ENCODE results near the gene SMARCD3. TPM values are rescaled to one million over a fixed set of nuclear protein-coding genes. Genes with fewer than 3 reads are reported as not detected.

SMARCD3 gene
- total and polyA plus RNA-seq, 2 of the 13 experiments (the other 11 are each of a cell fraction or from before 2014, with no cell fraction given): 0.20 to 0.62 TPM

DNA sequence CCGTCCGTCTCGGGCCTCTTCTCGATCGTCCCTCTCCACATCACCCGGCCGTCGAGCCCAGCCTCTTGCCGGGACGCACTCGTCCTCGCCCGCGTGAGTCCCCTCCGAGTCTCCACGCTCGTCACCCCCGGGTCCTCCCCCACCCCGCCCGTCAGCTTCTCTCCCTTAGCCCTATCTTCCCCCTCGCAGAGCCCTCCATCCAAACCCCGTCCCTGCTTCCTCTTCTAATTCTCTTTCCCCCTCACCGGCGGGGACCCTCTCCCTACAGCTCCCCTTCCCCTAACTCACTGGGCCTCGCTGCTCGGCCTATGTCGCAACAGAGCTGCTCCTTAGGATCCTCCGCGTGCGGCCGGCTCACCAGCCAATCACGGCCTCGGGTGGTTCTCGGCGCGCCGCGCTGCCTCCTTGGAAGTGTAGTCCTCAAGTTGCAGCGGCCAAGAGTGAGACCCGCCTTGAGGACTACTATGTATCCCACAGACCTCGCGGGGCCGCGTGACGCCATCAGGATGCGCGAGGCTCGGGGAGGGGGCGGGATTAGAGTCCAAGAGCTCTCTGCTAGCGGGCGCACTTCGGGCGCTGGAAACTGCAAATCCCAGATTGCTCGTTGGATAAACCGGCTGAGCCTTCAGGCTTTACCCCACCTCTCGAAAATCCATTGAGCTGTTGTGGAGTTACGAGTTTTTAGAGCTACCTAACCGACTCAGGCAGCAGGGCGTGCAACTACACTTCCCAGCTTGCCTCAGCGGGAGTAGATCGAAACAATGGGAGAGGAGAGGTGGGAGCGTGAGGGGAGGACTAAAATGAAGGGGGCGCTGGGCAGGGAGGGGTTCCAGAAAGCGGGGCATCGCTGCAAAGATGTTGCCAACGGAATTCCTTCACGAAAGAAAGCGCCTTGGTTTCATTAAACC, 21.4 kb downstream of the SMARCD3 start, which contains the start of gene ABCF2 (continued):
- TF ChIP-seq E2F1 (CRISPR knock-in tag; IDR thresholded peaks at IDR 0.05): peak; percentile 63
- TF ChIP-seq TOPORS (CRISPR knock-in tag; IDR thresholded peaks at IDR 0.05): no peak
- TF ChIP-seq HCFC1 (IDR thresholded peaks at IDR 0.05; ENCODE audit: low read depth, low read length): peak; percentile 95
- no peak for TF ChIP-seq PAF1 (CRISPR knock-in tag; IDR thresholded peaks at IDR 0.05)
- no peak for TF ChIP-seq RELA (CRISPR knock-in tag; IDR thresholded peaks at IDR 0.05)
- TF ChIP-seq ZNF781 (CRISPR knock-in tag; IDR thresholded peaks at IDR 0.05; ENCODE audit: borderline replicate concordance, not compliant biosample characterization): peak; percentile 79
- peak; percentile 87 for TF ChIP-seq NFYC (CRISPR knock-in tag; IDR thresholded peaks at IDR 0.05)
- peak; percentile 70 for TF ChIP-seq XRCC5 (optimal IDR thresholded peaks at IDR 0.05; ENCODE audit: low read length)
- no peak for TF ChIP-seq PRDM4 (CRISPR knock-in tag; IDR thresholded peaks at IDR 0.05; ENCODE audit: borderline replicate concordance)
- TF ChIP-seq, protein P1, sequence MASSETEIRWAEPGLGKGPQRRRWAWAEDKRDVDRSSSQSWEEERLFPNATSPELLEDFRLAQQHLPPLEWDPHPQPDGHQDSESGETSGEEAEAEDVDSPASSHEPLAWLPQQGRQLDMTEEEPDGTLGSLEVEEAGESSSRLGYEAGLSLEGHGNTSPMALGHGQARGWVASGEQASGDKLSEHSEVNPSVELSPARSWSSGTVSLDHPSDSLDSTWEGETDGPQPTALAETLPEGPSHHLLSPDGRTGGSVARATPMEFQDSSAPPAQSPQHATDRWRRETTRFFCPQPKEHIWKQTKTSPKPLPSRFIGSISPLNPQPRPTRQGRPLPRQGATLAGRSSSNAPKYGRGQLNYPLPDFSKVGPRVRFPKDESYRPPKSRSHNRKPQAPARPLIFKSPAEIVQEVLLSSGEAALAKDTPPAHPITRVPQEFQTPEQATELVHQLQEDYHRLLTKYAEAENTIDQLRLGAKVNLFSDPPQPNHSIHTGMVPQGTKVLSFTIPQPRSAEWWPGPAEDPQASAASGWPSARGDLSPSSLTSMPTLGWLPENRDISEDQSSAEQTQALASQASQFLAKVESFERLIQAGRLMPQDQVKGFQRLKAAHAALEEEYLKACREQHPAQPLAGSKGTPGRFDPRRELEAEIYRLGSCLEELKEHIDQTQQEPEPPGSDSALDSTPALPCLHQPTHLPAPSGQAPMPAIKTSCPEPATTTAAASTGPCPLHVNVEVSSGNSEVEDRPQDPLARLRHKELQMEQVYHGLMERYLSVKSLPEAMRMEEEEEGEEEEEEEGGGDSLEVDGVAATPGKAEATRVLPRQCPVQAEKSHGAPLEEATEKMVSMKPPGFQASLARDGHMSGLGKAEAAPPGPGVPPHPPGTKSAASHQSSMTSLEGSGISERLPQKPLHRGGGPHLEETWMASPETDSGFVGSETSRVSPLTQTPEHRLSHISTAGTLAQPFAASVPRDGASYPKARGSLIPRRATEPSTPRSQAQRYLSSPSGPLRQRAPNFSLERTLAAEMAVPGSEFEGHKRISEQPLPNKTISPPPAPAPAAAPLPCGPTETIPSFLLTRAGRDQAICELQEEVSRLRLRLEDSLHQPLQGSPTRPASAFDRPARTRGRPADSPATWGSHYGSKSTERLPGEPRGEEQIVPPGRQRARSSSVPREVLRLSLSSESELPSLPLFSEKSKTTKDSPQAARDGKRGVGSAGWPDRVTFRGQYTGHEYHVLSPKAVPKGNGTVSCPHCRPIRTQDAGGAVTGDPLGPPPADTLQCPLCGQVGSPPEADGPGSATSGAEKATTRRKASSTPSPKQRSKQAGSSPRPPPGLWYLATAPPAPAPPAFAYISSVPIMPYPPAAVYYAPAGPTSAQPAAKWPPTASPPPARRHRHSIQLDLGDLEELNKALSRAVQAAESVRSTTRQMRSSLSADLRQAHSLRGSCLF (CRISPR knock-in tag; IDR thresholded peaks at IDR 0.05; ENCODE audit: borderline replicate concordance): no peak
- TF ChIP-seq SRSF1 (optimal IDR thresholded peaks at IDR 0.05; ENCODE audit: low read depth, low read length): peak; percentile 33
- TF ChIP-seq ZNF253 (CRISPR knock-in tag; IDR thresholded peaks at IDR 0.05; ENCODE audit: borderline replicate concordance): no peak
- TF ChIP-seq YEATS4 (CRISPR knock-in tag; IDR thresholded peaks at IDR 0.05; ENCODE audit: borderline replicate concordance): peak; percentile 71; the same call in 1 of the 2 replicates
- TF ChIP-seq NCOR1 (IDR thresholded peaks at IDR 0.05; ENCODE audit: borderline replicate concordance, low read length): peak; percentile 64; the same call in 1 of the 2 replicates
- TF ChIP-seq PRMT3 (CRISPR knock-in tag; IDR thresholded peaks at IDR 0.05; ENCODE audit: borderline replicate concordance, low read depth): no peak
- TF ChIP-seq, protein P2, sequence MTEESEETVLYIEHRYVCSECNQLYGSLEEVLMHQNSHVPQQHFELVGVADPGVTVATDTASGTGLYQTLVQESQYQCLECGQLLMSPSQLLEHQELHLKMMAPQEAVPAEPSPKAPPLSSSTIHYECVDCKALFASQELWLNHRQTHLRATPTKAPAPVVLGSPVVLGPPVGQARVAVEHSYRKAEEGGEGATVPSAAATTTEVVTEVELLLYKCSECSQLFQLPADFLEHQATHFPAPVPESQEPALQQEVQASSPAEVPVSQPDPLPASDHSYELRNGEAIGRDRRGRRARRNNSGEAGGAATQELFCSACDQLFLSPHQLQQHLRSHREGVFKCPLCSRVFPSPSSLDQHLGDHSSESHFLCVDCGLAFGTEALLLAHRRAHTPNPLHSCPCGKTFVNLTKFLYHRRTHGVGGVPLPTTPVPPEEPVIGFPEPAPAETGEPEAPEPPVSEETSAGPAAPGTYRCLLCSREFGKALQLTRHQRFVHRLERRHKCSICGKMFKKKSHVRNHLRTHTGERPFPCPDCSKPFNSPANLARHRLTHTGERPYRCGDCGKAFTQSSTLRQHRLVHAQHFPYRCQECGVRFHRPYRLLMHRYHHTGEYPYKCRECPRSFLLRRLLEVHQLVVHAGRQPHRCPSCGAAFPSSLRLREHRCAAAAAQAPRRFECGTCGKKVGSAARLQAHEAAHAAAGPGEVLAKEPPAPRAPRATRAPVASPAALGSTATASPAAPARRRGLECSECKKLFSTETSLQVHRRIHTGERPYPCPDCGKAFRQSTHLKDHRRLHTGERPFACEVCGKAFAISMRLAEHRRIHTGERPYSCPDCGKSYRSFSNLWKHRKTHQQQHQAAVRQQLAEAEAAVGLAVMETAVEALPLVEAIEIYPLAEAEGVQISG (CRISPR knock-in tag; IDR thresholded peaks at IDR 0.05): peak; percentile 97

Measured in HepG2 (cell line).